Activated naive CD4-positive, alpha-beta T cell (primary cell): ENCODE data around the gene ZAP70.
"Not testable (repeated sequence)": the region's sequence is repeated elsewhere in the genome, so short reads cannot be mapped to it uniquely, and the experiment has no call there.

Experiments
- DNase-seq, 4 experiments: peaks; one replicate each; lab custom pipeline; 2025; lab: John Stamatoyannopoulos, UW

ZAP70 gene

DNA sequence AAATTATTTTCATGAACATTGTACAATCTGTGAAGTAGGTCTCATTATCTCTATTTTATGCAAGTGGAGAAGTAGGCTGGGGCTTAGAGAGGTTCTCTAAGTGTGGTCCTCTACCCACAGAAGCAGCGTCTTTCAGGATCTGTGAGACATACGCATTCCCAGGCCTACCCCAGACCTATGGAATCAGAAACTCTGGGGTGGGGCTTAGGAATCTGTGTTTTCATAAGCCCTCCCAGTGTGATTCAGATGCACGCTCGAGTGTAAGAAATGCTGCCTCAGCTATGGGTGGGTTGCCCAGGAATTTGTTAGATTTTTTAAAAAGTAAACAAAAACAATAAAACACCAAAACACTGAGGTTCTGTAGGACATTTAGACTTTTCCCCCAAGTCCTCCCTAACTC lies 14.8 kb upstream of the ZAP70 start:
- DNase-seq, result no peak

DNA sequence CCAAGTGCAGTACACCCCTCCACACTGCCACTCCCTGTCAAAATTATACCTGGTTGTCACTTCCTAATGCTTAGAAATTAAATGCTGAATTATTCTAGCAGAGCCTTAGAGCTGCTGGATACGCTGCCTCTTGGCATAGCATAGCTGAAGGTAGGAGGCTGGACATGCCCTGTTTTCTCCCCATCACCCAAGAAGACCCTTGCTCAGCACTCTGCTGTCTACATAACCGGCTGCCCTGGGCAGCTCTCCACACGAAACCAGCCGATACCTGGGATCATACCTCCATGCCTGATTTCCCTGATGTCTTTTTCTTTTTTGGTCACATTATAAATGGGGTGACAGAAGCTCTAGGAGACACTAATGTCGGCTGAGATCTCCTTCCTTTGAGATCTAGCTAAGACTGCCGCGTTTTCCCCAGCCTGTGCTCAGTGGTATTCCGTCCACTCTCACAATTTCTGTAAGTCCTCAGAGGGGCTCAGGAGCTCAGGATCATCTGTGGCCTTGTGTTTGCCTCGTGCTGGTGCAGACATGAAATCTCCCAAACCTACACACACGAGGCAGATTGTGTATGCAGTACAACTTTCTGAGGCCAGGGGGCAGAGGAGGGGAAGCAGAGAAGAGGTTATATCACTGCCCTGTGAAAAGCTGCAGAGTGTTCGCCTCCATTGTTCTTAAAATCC lies 13.5 kb upstream of the ZAP70 start:
- DNase-seq, result peak in 3 of 4 experiments; percentile 14 to 47 (median 27)

- no peak for DNase-seq
These were observed 12.2 kb upstream of the ZAP70 start for GRCh38 chr2:97701186-97701585.

GRCh38 chr2:97701851-97702465 lies 11.4 kb upstream of the ZAP70 start:
- no peak for DNase-seq

- no peak for DNase-seq
These were observed 10.5 kb upstream of the ZAP70 start for GRCh38 chr2:97702731-97703470.

DNA sequence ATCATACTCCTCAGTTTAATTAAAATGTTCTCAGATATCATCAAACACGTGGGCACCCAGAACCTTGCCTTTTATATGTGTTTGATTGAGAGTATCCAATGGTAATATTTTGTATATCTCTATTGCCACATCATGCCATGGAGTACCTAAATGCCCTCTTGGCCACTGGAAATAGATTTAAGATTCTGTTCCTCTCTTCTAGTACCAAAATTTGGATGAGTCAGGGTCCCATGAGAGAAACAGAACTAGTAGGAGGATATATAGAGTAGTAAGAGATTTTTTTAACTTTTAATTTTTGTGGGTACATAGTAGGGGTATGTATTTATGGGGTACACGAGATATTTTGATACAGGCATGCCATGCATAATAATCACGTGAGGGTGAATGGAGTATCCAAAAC lies 9.6 kb upstream of the ZAP70 start:
- DNase-seq, result no peak

GRCh38 chr2:97704989-97705388 lies 8.4 kb upstream of the ZAP70 start:
- no peak for DNase-seq

- DNase-seq, result no peak
These were observed 7.3 kb upstream of the ZAP70 start for GRCh38 chr2:97706112-97706511.

- no peak for DNase-seq
These were observed 6.5 kb upstream of the ZAP70 start for GRCh38 chr2:97706708-97707345.

DNA sequence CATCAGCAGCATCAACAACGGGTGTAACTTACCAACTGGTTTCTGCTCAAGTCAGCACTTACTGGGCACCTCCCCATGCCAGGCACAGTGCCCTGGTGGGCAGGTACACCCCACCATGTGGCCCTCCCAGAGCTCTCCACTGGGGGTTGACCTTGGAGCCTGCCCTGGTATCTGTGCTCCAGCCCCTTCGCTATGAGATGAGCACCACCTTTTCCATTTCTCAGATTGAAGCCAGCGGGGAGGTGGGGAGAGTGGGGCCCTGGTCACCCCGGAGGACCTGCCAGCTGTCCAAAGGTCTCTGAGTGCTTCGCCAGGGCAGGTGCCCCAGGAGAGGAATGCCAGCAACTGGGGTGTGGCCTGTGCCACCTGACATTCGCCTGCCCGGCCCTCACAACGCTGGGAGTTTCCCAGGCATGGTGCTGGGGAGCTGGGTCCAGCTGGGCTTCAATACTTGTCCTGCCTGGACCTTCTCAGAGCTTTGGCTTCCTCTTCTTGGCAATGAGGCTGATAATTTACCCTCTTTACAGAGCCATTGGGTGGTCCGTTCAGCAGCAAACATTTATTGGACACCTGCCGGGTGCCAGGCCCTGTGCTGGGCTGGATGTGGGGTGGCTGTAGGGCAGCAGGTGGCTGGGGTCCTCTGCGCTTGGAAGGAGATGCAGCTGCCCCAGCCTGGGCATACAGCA lies 5.9 kb upstream of the ZAP70 start:
- no peak for DNase-seq

- no peak for DNase-seq
These were observed 5.4 kb upstream of the ZAP70 start for GRCh38 chr2:97708048-97708380.

GRCh38 chr2:97708608-97709007 lies 4.8 kb upstream of the ZAP70 start:
- DNase-seq, result no peak

DNA sequence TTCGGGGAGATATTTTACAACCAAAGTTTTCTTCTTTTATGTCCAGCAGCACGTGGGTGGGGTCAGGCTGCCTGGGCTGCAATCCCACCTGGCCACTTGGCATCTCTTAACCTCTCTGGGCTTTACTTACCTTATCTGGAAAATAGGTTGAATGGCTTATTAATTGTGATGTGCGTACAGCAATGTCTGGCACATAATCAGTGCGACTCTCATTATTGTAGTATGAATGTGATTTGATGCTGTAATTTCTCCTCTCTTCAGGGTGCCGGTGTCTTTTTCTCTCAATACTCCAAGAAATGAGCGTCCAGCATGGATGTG lies 2.0 kb upstream of the ZAP70 start:
- no peak for DNase-seq

DNA sequence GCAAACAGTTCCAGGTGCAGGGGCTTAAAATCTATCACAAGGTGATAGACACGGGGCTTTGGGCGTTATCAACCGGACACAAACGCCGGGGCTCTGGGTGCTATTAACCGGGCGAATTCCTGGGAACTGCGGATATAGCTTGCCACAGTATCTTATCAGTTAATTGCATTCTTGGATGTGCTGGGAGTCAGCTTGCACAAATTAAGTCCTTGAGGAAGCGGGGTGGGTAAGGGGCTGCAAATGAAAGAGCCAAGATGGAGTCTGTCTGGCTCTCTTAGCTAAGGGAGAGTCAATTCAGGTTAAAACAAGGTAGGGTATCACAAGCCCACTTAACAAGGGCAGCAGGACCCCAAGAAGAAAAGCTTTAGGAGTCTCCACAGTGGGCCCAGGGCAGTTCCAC lies 1.2 kb upstream of the ZAP70 start:
- not testable (repeated sequence) for DNase-seq

DNA sequence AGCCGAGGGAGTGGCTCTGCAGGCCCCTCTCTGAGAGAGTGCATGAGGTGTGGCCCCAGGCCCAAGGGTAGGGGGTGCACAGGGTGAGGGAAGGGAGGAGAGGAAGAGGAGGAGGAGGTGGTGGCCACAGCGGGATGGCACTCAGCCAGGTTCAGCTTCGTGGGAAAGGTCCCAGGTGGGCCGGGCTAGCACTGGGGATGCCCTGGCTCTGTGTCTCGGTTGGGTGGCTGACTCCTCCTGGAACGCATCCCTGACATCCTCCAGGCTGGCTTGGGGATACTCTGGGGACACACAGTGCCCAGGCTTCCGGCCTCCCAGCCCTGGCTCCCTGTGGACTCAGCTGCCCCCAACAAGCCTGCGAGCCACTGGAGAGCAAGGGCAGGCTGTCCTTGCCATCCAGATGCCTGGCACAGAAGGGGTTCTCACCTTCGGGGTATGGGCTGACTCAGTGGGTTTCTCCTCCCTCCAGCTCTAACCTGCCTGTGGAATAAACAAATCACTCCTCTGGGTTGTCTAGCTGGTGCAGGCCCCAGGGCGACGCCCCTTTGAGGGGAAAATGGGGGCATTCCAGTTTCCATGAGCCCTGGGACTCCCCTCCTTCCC lies 582 bp upstream of the ZAP70 start:
- DNase-seq, result no peak

DNA sequence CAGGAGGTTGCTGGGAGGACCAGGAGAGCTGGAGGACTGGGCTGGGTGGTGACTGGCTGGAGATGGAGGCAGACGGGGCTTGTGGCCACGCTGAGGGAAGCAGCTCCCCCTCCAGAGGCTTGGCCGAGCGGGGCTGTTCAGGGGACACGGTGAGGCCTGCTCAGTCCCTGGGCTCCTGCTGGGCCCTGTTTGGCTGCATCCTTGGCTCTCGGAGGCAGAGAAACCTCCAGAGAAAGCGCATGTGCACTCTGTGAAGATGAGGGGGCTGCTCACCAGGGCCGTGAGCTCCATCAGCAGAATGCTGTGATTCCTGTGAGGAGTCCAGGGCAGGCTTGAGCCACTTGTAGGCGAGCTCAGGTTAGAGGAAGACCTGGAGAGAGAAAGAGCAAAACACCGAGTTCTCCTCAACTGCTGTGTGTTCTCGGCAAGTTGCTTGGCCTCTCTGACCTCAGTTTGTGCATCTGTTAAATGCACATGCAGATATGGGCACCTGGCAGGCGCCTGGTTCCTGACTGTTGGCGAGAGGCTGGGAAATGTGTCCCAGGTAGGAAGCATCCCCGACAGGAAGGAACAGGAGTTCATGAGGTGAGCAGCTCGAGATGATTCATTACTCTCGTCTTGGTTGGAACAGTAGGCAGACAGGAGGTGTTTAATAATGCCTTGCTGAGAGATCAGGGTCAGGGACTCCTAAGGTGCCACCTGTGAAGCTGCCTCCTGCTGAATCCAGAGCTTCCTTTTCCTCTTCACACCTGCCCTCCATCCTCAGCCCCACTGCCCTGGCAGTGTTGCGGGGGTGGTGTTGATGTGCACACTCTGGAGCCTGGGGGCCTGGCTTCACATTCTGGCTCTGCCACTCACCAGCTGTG lies 941 bp downstream of the ZAP70 start:
- no peak for DNase-seq

GRCh38 chr2:97714950-97715652 lies 1.7 kb downstream of the ZAP70 start:
- DNase-seq, result no peak

- no peak for DNase-seq
These were observed 2.7 kb downstream of the ZAP70 start for GRCh38 chr2:97715951-97716694.

DNA sequence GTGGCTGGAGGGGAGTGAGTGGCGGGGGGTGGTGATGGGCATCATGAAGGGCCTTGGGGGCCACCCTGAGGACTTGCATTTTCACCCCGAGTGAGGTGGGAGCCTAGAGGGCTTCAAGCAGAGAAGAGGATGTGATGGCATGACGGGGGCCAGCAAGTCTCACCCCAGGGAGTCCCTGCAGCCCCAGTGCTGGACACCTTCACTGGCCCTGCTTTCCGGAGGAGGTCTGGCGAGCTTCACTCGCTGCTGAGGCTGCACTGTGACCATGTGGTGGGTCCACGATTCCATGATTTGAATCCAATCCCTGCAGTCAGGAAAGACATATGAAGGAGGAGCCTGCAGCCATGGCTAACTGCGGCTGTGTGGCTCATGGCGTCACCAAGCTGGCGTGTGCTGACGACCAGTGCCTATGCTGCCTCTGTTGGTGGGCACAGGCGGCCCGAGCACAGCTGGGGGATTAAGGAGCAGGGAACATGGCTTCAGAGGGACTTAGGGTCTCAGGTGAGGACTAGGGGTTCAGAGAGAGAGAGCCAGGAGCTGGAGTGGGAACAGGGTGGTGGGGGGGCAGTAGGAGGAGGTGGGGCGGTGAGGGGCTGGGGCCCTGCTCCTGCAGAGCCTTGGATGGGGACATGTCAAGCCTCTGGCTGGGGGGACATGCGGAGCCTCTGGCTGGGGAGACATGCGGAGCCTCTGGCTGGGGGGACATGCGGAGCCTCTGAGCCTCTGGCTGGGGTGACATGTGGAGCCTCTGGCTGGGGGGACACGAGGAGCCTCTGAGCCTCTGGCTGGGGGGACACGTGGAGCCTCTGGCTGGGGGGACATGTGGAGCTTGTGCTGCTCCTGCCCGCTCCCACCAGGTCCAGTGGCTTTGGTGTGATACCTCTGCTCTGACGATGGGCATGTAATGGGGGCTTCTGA lies 3.6 kb downstream of the ZAP70 start:
- DNase-seq, result no peak
